ENCODE data around the gene ZNF268.
A peak's percentile ranks its signal among the peaks of the same experiment; 100 is the strongest.

The ZNF268 gene

DNA sequence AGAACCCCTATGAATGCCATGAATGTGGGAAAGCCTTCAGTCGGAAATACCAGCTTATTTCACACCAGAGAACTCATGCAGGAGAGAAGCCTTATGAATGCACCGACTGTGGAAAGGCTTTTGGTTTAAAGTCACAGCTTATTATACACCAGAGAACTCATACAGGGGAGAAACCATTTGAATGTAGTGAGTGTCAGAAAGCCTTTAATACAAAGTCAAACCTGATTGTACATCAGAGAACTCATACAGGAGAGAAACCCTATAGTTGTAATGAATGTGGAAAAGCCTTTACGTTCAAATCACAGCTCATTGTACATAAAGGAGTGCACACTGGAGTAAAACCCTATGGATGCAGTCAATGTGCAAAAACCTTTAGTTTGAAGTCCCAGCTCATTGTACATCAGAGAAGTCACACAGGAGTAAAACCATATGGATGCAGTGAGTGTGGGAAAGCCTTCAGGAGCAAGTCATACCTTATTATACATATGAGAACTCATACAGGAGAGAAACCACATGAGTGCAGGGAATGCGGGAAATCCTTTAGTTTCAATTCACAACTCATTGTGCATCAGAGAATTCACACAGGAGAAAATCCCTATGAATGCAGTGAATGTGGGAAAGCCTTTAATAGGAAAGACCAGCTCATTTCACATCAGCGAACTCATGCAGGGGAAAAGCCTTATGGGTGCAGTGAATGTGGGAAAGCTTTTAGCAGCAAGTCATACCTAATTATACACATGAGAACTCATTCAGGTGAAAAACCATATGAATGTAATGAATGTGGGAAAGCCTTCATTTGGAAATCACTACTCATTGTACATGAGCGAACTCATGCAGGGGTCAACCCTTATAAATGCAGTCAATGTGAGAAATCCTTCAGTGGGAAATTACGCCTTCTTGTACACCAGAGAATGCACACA is 22.3 kb downstream of the ZNF268 start:
- no peak overlapping the region for H3K4me3 ChIP-seq (ENCODE audit: low read depth, low read length)
- peak; percentile 34 for DNase-seq (ENCODE audit: low read depth)
- TF ChIP-seq, protein P1, sequence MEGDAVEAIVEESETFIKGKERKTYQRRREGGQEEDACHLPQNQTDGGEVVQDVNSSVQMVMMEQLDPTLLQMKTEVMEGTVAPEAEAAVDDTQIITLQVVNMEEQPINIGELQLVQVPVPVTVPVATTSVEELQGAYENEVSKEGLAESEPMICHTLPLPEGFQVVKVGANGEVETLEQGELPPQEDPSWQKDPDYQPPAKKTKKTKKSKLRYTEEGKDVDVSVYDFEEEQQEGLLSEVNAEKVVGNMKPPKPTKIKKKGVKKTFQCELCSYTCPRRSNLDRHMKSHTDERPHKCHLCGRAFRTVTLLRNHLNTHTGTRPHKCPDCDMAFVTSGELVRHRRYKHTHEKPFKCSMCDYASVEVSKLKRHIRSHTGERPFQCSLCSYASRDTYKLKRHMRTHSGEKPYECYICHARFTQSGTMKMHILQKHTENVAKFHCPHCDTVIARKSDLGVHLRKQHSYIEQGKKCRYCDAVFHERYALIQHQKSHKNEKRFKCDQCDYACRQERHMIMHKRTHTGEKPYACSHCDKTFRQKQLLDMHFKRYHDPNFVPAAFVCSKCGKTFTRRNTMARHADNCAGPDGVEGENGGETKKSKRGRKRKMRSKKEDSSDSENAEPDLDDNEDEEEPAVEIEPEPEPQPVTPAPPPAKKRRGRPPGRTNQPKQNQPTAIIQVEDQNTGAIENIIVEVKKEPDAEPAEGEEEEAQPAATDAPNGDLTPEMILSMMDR (IDR thresholded peaks at IDR 0.05; ENCODE audit: insufficient read depth, low read depth, low read length, missing control alignments): no peak

DNA sequence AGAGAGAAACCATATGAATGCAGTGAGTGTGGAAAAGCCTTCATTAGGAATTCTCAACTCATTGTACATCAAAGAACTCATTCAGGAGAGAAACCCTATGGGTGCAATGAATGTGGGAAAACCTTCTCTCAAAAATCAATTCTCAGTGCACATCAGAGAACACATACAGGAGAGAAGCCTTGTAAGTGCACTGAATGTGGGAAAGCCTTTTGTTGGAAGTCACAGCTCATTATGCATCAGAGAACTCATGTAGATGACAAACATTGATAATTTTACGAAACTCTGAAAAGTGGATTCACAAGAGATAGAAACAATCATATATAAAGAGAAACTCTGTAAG is 22.9 kb downstream of the ZNF268 start:
- no peak for DNase-seq (ENCODE audit: low read depth)
- no peak overlapping the region for H3K4me3 ChIP-seq (ENCODE audit: low read depth, low read length)
- TF ChIP-seq, protein P1 (IDR thresholded peaks at IDR 0.05; ENCODE audit: insufficient read depth, low read depth, low read length, missing control alignments): no peak

DNA sequence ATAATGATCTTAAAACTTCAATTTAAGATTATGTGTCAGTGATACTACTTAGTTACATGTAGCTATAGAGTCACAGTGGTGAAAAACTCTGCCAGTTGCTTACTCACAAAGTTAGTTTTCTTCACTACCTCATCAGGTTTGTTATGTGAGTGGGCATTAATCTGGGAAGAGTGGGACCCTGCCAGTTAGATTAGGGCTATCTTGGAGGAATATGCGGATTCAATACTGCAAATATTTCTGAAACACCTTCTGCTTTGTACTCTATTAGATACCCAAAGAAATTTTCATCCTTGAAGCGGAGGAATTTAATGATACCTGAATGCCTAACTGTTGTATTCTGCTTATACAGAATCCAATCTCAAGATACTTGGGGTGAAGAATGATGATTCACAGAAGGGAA is 25.1 kb downstream of the ZNF268 start:
- TF ChIP-seq, protein P1 (IDR thresholded peaks at IDR 0.05; ENCODE audit: insufficient read depth, low read depth, low read length, missing control alignments): no peak
- no peak overlapping the region for H3K4me3 ChIP-seq (ENCODE audit: low read depth, low read length)
- no peak for DNase-seq (ENCODE audit: low read depth)

DNA sequence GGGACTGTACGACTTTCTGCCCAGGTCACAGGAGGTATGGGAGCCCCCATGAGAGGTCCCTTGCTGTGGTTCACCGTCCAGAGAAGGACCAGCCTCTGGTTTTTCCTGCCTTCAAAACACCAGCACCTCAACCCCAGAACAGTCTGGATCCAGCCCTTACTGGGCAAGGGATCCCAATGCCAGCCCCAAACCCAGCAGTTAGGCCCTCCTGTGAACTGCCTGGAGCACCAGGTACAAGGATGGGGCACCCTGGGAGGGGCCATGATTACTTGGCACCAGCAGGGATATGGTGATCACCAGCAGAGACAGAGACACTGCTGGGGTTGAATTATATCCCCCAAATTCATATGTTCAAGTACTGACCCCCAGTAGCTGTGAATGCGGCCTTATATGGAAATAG is 34.4 kb downstream of the ZNF268 start:
- no peak overlapping the region for H3K4me3 ChIP-seq (ENCODE audit: low read depth, low read length)
- TF ChIP-seq, protein P1 (IDR thresholded peaks at IDR 0.05; ENCODE audit: insufficient read depth, low read depth, low read length, missing control alignments): no peak
- DNase-seq (ENCODE audit: low read depth): no peak

DNA sequence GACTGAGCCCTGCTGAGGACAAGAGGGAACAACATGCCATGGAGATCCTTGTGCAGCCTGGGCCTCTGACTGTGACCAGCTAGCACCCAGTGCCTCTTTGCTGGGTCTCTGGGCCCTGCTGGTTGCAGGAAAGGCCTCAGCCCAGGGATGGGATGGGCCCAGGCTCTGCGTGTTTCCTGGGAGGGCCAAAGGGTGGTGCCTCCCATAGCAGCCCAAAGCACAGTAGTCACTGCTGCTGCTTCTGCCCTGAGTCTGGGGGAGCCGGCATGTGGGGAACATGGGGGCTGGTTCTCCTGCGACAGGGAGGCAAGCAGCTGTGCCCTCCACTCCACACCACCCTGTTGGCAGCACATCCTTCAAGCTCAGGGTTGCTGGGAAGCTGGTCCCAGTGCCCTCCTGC is 35.9 kb downstream of the ZNF268 start:
- TF ChIP-seq, protein P1 (IDR thresholded peaks at IDR 0.05; ENCODE audit: insufficient read depth, low read depth, low read length, missing control alignments): no peak
- no peak for DNase-seq (ENCODE audit: low read depth)

DNA sequence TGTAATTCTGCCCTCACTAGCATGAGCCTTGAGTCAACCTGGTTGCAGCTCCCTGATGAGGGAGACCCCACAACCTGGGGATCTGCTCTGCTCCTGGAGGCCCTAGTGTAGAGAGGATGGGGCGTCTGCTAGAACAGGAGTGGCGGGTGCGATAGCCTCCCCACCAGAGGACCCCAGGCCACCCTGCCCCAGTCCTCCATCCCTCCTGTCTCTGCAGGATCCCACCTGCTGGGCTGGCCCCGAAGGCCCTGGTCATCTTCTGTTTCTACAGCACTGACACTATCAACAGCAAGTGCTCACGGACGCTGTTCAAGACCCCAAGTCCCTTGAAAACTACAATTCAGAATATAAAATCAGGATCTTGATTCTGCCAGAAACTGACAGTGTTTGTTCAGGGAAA is 39.2 kb downstream of the ZNF268 start:
- no peak overlapping the region for H3K4me3 ChIP-seq (ENCODE audit: low read depth, low read length)
- TF ChIP-seq, protein P1 (IDR thresholded peaks at IDR 0.05; ENCODE audit: insufficient read depth, low read depth, low read length, missing control alignments): no peak
- no peak for DNase-seq (ENCODE audit: low read depth)

More for the DNA sequence above, 35.9 kb downstream of the ZNF268 start:
- no peak overlapping the region for H3K4me3 ChIP-seq (ENCODE audit: low read depth, low read length)

DNA sequence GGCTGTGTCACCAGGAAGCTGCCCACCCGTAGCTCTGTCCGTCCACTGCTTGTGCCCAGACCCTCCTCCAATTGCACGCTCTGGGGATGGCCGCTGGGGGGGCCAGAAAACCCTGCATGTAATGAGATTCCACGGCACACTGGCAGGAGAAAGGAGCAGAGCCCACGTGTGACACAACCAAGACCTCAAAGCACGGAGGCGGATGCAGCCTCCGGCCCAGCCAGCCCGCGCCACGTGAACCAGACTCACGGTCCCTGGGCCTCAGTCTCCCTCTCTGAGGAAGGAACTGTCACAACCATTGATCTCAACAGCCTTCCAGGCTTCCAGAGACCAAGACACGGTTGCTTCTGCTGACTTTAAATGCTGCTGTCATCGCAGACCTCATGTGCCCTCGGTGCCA is 39.9 kb downstream of the ZNF268 start:
- H3K4me3 ChIP-seq (ENCODE audit: low read depth, low read length): no peak overlapping the region
- TF ChIP-seq, protein P1 (IDR thresholded peaks at IDR 0.05; ENCODE audit: insufficient read depth, low read depth, low read length, missing control alignments): no peak
- DNase-seq (ENCODE audit: low read depth): no peak
